Breast epithelium (tissue), 4 donors: ENCODE results near the gene GFOD1. TPM values are rescaled to one million over a fixed set of nuclear protein-coding genes. Genes with fewer than 3 reads are reported as not detected.

ENCODE experiments used
- DNase-seq, 2 donors: peaks; one replicate each; pipeline ENCODE4 v3.0.0-alpha.2; 2019; ENCODE audit warnings: low spot score in 2 of 2
- H3K27ac ChIP-seq, 2 donors: fragments of 200-600 bp; sonication (generic) in 1 of 2; one replicate each; pipeline ENCODE4 v1.5.1; 2016 to 2019; ENCODE audit warnings: mild to moderate bottlenecking in 1 of 2
- H3K27me3 ChIP-seq, 2 donors: fragments of 200-600 bp; sonication (generic) in 1 of 2; one replicate each; pipeline versions ENCODE4 v1.5.1 to v1.6.0; 2017 to 2019; ENCODE audit warnings: control low read depth in 1 of 2, mild to moderate bottlenecking in 1 of 2
- H3K36me3 ChIP-seq: fragments of 200-600 bp; one replicate; pipeline ENCODE4 v1.5.1; 2019
- H3K4me1 ChIP-seq, 2 donors: fragments of 200-600 bp; sonication (generic); one replicate each; pipeline ENCODE4 v1.5.1; 2016 to 2019; ENCODE audit warnings: control low read depth in 1 of 2
- H3K4me3 ChIP-seq, 3 donors: fragments of 200-600 bp; sonication (generic); 1 replicate in 2 of 3; 2 replicates in 1 of 3; pipeline ENCODE4 v1.5.1; 2016 to 2019; ENCODE audit warnings: mild to moderate bottlenecking in 3 of 3, moderate library complexity in 2 of 3
- H3K9me3 ChIP-seq, 2 donors: fragments of 200-600 bp; sonication (generic) in 1 of 2; one replicate each; pipeline ENCODE4 v1.5.1; 2016 to 2019; ENCODE audit warnings: control low read depth in 1 of 2
- CTCF ChIP-seq, 3 donors: fragments of 450-650 bp; IDR thresholded peaks; one replicate each; pipeline ENCODE4 v1.5.1; 2016 to 2017; ENCODE audit warnings: antibody characterized with exemption in 3 of 3, mild to moderate bottlenecking in 3 of 3, moderate library complexity in 3 of 3
- POLR2A ChIP-seq: fragments of 450-650 bp; IDR thresholded peaks from one replicate; pipeline ENCODE4 v1.6.1; 2016; ENCODE audit warnings: antibody characterized with exemption, mild to moderate bottlenecking, moderate library complexity
- POLR2AphosphoS5 ChIP-seq, 3 donors: sonication (generic); formaldehyde crosslinking; IDR thresholded peaks; one replicate each; pipeline ENCODE4 v1.6.1; 2017; ENCODE audit warnings: antibody characterized with exemption in 3 of 3
- intact Hi-C: fragments of 100-400 bp; cut with DNase I; formaldehyde crosslinking; loops from one replicate; pipeline ENCODE4 v1.15.1; 2023; ENCODE audit warnings: low total_unique reads
- total RNA-seq, 3 donors: library from RNA; depleted of rRNA; stranded (reverse); fragments of >200 nt; gene quantifications; one replicate each; pipeline ENCODE4 v1.1.0, GENCODE V29; 2016

Gene GFOD1
- total RNA-seq, 3 donors from 2014 or later: 11.6 to 33.3 (median 23.3) TPM

- no peak for TF ChIP-seq CTCF (IDR thresholded peaks at IDR 0.05)
- no peak for TF ChIP-seq POLR2A
- no peak for TF ChIP-seq POLR2AphosphoS5 (IDR thresholded peaks at IDR 0.05)
- peak overlapping the region in 1 of 2 donors; percentile 40 for H3K27ac ChIP-seq
- H3K9me3 ChIP-seq: no peaks in the 10 kb centered on the region
- DNase-seq: no peak
- H3K36me3 ChIP-seq: no peaks in the 10 kb centered on the region
- intact Hi-C loops: no loop called here
- H3K4me3 ChIP-seq: no peak overlapping the region
- no peaks in the 10 kb centered on the region for H3K4me1 ChIP-seq
- no peaks in the 10 kb centered on the region for H3K27me3 ChIP-seq
Observed at GRCh38 chr6:13526357-13526726, 38.9 kb upstream of the GFOD1 start.

- Histone ChIP-seq H3K4me3 (no peak overlapping the region), H3K27me3 (no peaks in the 10 kb centered on the region), H3K36me3 (no peaks in the 10 kb centered on the region), H3K27ac (peak overlapping the region in 1 of 2 donors; percentile 10), H3K4me1 (no peaks in the 10 kb centered on the region), H3K9me3 (no peaks in the 10 kb centered on the region)
- DNase-seq: no peak
- TF ChIP-seq POLR2AphosphoS5 (IDR thresholded peaks at IDR 0.05): no peak
- no peak for TF ChIP-seq POLR2A
- no peak for TF ChIP-seq CTCF (IDR thresholded peaks at IDR 0.05)
- intact Hi-C loops: no loop called here
Observed at GRCh38 chr6:13524801-13525508, 37.6 kb upstream of the GFOD1 start.

GRCh38 chr6:13523826-13524622 lies 36.6 kb upstream of the GFOD1 start:
- no peak for DNase-seq
- TF ChIP-seq CTCF (IDR thresholded peaks at IDR 0.05) (no peak), POLR2A (no peak), POLR2AphosphoS5 (IDR thresholded peaks at IDR 0.05) (no peak)
- intact Hi-C loops: no loop called here
- no peak overlapping the region for H3K4me3 ChIP-seq
- H3K27ac ChIP-seq: peak overlapping the region in 1 of 2 donors; percentile 10
- no peaks in the 10 kb centered on the region for H3K27me3 ChIP-seq
- H3K36me3 ChIP-seq: no peaks in the 10 kb centered on the region
- no peaks in the 10 kb centered on the region for H3K4me1 ChIP-seq
- H3K9me3 ChIP-seq: no peaks in the 10 kb centered on the region

GRCh38 chr6:13522656-13523055 lies 35.3 kb upstream of the GFOD1 start:
- no peak overlapping the region for H3K27ac ChIP-seq
- no peak for TF ChIP-seq CTCF (IDR thresholded peaks at IDR 0.05)
- no peak for TF ChIP-seq POLR2AphosphoS5 (IDR thresholded peaks at IDR 0.05)

GRCh38 chr6:13519839-13520238 lies 32.4 kb upstream of the GFOD1 start:
- H3K36me3 ChIP-seq: no peaks in the 10 kb centered on the region
- no peak overlapping the region for H3K4me3 ChIP-seq
- TF ChIP-seq POLR2AphosphoS5 (IDR thresholded peaks at IDR 0.05) (no peak), CTCF (IDR thresholded peaks at IDR 0.05) (no peak), POLR2A (no peak)
- no peaks in the 10 kb centered on the region for H3K9me3 ChIP-seq
- no peak overlapping the region for H3K27ac ChIP-seq
- DNase-seq: no peak
- H3K27me3 ChIP-seq: no peaks in the 10 kb centered on the region
- H3K4me1 ChIP-seq: no peaks in the 10 kb centered on the region
- intact Hi-C loops: no loop called here

More at GRCh38 chr6:13522656-13523055, 35.3 kb upstream of the GFOD1 start:
- H3K4me1 ChIP-seq: no peaks in the 10 kb centered on the region
- H3K36me3 ChIP-seq: no peaks in the 10 kb centered on the region
- no peak overlapping the region for H3K4me3 ChIP-seq
- DNase-seq: no peak
- intact Hi-C loops: no loop called here
- H3K9me3 ChIP-seq: no peaks in the 10 kb centered on the region
- H3K27me3 ChIP-seq: no peaks in the 10 kb centered on the region
